Upper lobe of right lung (tissue), 1 donor: ENCODE results near the gene RPTOR. TPM values are rescaled to one million over a fixed set of nuclear protein-coding genes. Genes with fewer than 3 reads are reported as not detected.

Source experiments
- ATAC-seq: fragments of 200-7000 bp; cut with Tn5 transposase; one replicate; pipeline ENCODE4 v1.9.1; 2020; ENCODE audit warnings: mild to moderate bottlenecking, moderate library complexity
- DNase-seq: peaks from one replicate; pipeline ENCODE4 v3.0.0-alpha.2; 2020
- H3K27ac ChIP-seq: fragments of 200-600 bp; one replicate; pipeline ENCODE4 v1.8.0; 2022
- H3K27me3 ChIP-seq: fragments of 200-600 bp; one replicate; pipeline ENCODE4 v1.8.0; 2022; ENCODE audit warnings: mild to moderate bottlenecking
- H3K36me3 ChIP-seq: fragments of 200-600 bp; one replicate; pipeline ENCODE4 v1.8.0; 2022
- H3K4me1 ChIP-seq: fragments of 200-600 bp; one replicate; pipeline ENCODE4 v1.8.0; 2022
- H3K4me3 ChIP-seq: fragments of 200-600 bp; one replicate; pipeline ENCODE4 v1.8.0; 2022; ENCODE audit warnings: mild to moderate bottlenecking
- H3K9me3 ChIP-seq: fragments of 200-600 bp; one replicate; pipeline ENCODE4 v1.8.0; 2022
- intact Hi-C: fragments of 100-400 bp; cut with DNase I; formaldehyde crosslinking; loops from one replicate; pipeline ENCODE4 v1.11.0; 2022
- total RNA-seq: library from RNA; stranded (reverse); fragmentation: NEBNext Ultra II Directional; extraction: Animal tissue kit (Norgen Biotek cat#: 25700); gene quantifications from one replicate; pipeline ENCODE4 v1.2.1, GENCODE V29; 2021
- TF ChIP-seq, protein P1 (sequence below): fragments of 200-600 bp; IDR thresholded peaks from one replicate; pipeline ENCODE4 v1.8.0; 2022; ENCODE audit warnings: antibody characterized with exemption
- donor health status: DM: no; HTN: yes; CAD: no; lungs with severe emphysema.

RPTOR gene
- total RNA-seq, 1 donor from 2014 or later, result 35.4 TPM

GRCh38 chr17:80805032-80805751 lies 260.6 kb downstream of the RPTOR start:
- intact Hi-C loops, result no loop called here
- Histone ChIP-seq H3K4me1 (no peaks in the 10 kb centered on the region), H3K27me3 (no peaks in the 10 kb centered on the region), H3K4me3 (no peak overlapping the region), H3K9me3 (peaks cover 7% of the 10 kb centered on the region), H3K36me3 (no peaks in the 10 kb centered on the region), H3K27ac (no peak overlapping the region)
- ATAC-seq, result no peak
- peak; percentile 29 for DNase-seq
- TF ChIP-seq, protein P1, sequence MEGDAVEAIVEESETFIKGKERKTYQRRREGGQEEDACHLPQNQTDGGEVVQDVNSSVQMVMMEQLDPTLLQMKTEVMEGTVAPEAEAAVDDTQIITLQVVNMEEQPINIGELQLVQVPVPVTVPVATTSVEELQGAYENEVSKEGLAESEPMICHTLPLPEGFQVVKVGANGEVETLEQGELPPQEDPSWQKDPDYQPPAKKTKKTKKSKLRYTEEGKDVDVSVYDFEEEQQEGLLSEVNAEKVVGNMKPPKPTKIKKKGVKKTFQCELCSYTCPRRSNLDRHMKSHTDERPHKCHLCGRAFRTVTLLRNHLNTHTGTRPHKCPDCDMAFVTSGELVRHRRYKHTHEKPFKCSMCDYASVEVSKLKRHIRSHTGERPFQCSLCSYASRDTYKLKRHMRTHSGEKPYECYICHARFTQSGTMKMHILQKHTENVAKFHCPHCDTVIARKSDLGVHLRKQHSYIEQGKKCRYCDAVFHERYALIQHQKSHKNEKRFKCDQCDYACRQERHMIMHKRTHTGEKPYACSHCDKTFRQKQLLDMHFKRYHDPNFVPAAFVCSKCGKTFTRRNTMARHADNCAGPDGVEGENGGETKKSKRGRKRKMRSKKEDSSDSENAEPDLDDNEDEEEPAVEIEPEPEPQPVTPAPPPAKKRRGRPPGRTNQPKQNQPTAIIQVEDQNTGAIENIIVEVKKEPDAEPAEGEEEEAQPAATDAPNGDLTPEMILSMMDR, result no peak

- TF ChIP-seq, protein P1, result no peak
- no peak overlapping the region for H3K27ac ChIP-seq
- no peaks in the 10 kb centered on the region for H3K4me1 ChIP-seq
- ATAC-seq (no peak), DNase-seq (no peak)
- no peak overlapping the region for H3K4me3 ChIP-seq
- intact Hi-C loops, result no loop called here
- peaks cover 7% of the 10 kb centered on the region for H3K9me3 ChIP-seq
- no peaks in the 10 kb centered on the region for H3K36me3 ChIP-seq
- H3K27me3 ChIP-seq, result no peaks in the 10 kb centered on the region
These were observed 262.4 kb downstream of the RPTOR start for GRCh38 chr17:80807014-80807413.

- Histone ChIP-seq H3K27me3 (no peaks in the 10 kb centered on the region), H3K4me3 (no peak overlapping the region), H3K36me3 (no peaks in the 10 kb centered on the region), H3K4me1 (no peaks in the 10 kb centered on the region), H3K9me3 (peaks cover 7% of the 10 kb centered on the region), H3K27ac (no peak overlapping the region)
- ATAC-seq (no peak), DNase-seq (no peak)
- intact Hi-C loops, result no loop called here
- TF ChIP-seq, protein P1, result no peak
These were observed 263.2 kb downstream of the RPTOR start for GRCh38 chr17:80807882-80808281.

DNA sequence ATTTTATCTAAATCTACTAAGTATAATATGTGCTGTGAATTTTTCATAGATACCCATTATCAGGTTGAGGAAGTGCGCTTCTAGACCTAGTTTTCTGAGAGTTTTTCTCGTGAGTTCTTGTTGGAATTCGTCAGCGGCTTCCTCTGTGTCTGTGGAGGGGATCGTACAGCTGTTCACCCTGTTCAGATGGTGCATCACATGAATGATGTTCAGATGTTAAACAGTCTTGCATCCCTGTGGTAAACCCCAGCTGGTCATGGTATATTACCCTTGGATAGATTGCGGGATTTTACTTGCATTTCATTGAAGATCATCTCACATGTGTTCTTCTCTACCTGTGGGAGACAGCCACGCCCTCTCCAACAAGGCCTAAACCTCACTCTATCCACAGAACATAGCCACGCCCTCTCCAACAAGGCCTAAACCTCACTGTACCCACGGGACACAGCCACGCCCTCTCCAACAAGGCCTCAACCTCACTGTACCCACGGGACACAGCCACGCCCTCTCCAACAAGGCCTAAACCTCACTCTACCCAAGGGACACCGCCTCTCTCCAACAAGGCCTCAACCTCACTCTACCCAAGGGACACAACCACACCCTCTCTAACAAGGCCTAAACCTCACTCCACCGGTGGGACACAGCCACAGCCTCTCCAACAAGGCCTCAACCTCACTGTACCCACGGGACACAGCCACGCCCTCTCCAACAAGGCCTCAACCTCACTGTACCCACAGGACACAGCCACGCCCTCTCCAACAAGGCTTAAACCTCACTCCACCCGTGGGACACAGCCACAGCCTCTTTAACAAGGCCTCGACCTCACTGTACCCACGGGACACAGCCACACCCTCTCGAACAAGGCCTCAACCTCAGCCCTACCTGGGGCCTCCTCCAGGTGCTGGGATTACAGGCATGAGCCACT lies 266.8 kb downstream of the RPTOR start:
- TF ChIP-seq, protein P1, result no peak
- ATAC-seq (no peak), DNase-seq (peak; percentile 36)
- no peak overlapping the region for H3K27ac ChIP-seq
- H3K4me1 ChIP-seq, result no peaks in the 10 kb centered on the region
- no peaks in the 10 kb centered on the region for H3K36me3 ChIP-seq
- intact Hi-C loops, result no loop called here
- no peaks in the 10 kb centered on the region for H3K27me3 ChIP-seq
- no peak overlapping the region for H3K4me3 ChIP-seq
- peaks cover 7% of the 10 kb centered on the region for H3K9me3 ChIP-seq

GRCh38 chr17:80812362-80813088 lies 267.9 kb downstream of the RPTOR start:
- no peak for ATAC-seq
- intact Hi-C loops, result no loop called here
- peak; percentile 31 for DNase-seq
- H3K27ac ChIP-seq, result no peak overlapping the region
- H3K9me3 ChIP-seq, result no peaks in the 10 kb centered on the region
- no peaks in the 10 kb centered on the region for H3K4me1 ChIP-seq
- no peaks in the 10 kb centered on the region for H3K27me3 ChIP-seq
- TF ChIP-seq, protein P1, result no peak
- no peak overlapping the region for H3K4me3 ChIP-seq
- no peaks in the 10 kb centered on the region for H3K36me3 ChIP-seq
